NT2/D1 (cell line): ENCODE measurements around the gene NPNT.

Source experiments
- YY1 ChIP-seq: IDR thresholded peaks from 2 replicates; pipeline ENCODE4 v1.6.1; 2011; ENCODE audit not compliant: insufficient read length, insufficient read depth
- ZNF274 ChIP-seq: IDR thresholded peaks from 2 replicates; pipeline ENCODE4 v1.6.1; 2011; ENCODE audit warnings: mild to moderate bottlenecking, low read depth, low read length

- TF ChIP-seq ZNF274 (no peak), YY1 (no peak)
Observed at GRCh38 chr4:105909787-105910281, 14.6 kb downstream of the NPNT start.
